Natural killer cell (primary cell): ENCODE data around the gene MTFR1L. TPM values are rescaled to one million over a fixed set of nuclear protein-coding genes. Genes with fewer than 3 reads are reported as not detected.
A peak's percentile ranks its signal among the peaks of the same experiment; 100 is the strongest.

Experiments used
- ATAC-seq, 3 donors: fragments of 150-1000 bp in 2 of 3; fragments of 200-7000 bp in 1 of 3; cut with Tn5 transposase; 1 replicate in 1 of 3; 2 replicates in 2 of 3; pipeline ENCODE4 v1.10.0; 2021; ENCODE audit warnings: mild to moderate bottlenecking in 2 of 3, moderate library complexity in 2 of 3
- DNase-seq, 2 donors: peaks; one replicate each; pipeline versions ENCODE4 v3.0.0 to v3.0.0-alpha.2; 2013 to 2021; ENCODE audit warnings: mixed read lengths in 1 of 2
- H3K27ac ChIP-seq: one replicate; pipeline ENCODE4 v1.5.1; 2013; ENCODE audit warnings: mild to moderate bottlenecking, low read length
- H3K27me3 ChIP-seq: one replicate; pipeline ENCODE4 v1.6.1; 2013; ENCODE audit warnings: low read length; ENCODE audit not compliant: control insufficient read depth, insufficient read depth
- H3K36me3 ChIP-seq: one replicate; pipeline ENCODE4 v1.6.1; 2013; ENCODE audit warnings: low read length; ENCODE audit not compliant: control insufficient read depth, insufficient read depth
- H3K4me1 ChIP-seq: one replicate; pipeline ENCODE4 v1.6.1; 2013; ENCODE audit warnings: low read length; ENCODE audit not compliant: control insufficient read depth, insufficient read depth
- H3K4me3 ChIP-seq: one replicate; pipeline ENCODE4 v1.5.1; 2013; ENCODE audit warnings: low read length
- H3K9me3 ChIP-seq: one replicate; pipeline ENCODE4 v1.6.1; 2013; ENCODE audit warnings: low read length; ENCODE audit not compliant: control insufficient read depth, insufficient read depth
- H3K27ac Mint-ChIP-seq, 2 donors: one replicate each; pipeline ENCODE4 v1.8.0; 2022; ENCODE audit warnings: mild to moderate bottlenecking in 2 of 2, mixed read lengths in 2 of 2, moderate library complexity in 1 of 2
- H3K27me3 Mint-ChIP-seq, 2 donors: one replicate each; pipeline ENCODE4 v1.8.0; 2022; ENCODE audit warnings: low read depth in 2 of 2, mixed read lengths in 2 of 2
- H3K36me3 Mint-ChIP-seq: one replicate; pipeline ENCODE4 v1.8.0; 2022; ENCODE audit warnings: mixed read lengths
- H3K4me1 Mint-ChIP-seq, 2 donors: one replicate each; pipeline ENCODE4 v1.8.0; 2022; ENCODE audit warnings: mixed read lengths in 2 of 2
- H3K4me3 Mint-ChIP-seq: one replicate; pipeline ENCODE4 v1.8.0; 2022; ENCODE audit warnings: mild to moderate bottlenecking, moderate library complexity, mixed read lengths
- H3K9me3 Mint-ChIP-seq, 2 donors: one replicate each; pipeline ENCODE4 v1.8.0; 2022; ENCODE audit warnings: mixed read lengths in 2 of 2
- WGBS: methylation state at CpG from one replicate; pipeline ENCODE4 v1.1.7; 2013; ENCODE audit warnings: missing lambda C conversion rate; ENCODE audit not compliant: insufficient coverage; 5-methylcytosine and 5-hydroxymethylcytosine counted together
- intact Hi-C: fragments of 100-400 bp; cut with micrococcal nuclease; formaldehyde crosslinking; loops from one replicate; pipeline ENCODE4 v1.14.2; 2022
- total RNA-seq, 4 donors: library from RNA; stranded (reverse); fragments of 120-200 nt in 1 of 4; gene quantifications; one replicate each; pipeline versions ENCODE4 v1.2.3 to v1.2.4, GENCODE V29; 2013 to 2022
- TF ChIP-seq, protein P1 (sequence below): fragments of 200-600 bp; IDR thresholded peaks from one replicate; pipeline ENCODE4 v1.8.0; 2022; ENCODE audit warnings: antibody characterized with exemption

The MTFR1L gene
- total RNA-seq, 3 donors from 2014 or later (not counting 1 experiment from before 2014, with no cell fraction given): 33.4 to 39.0 (median 39.0) TPM

DNA sequence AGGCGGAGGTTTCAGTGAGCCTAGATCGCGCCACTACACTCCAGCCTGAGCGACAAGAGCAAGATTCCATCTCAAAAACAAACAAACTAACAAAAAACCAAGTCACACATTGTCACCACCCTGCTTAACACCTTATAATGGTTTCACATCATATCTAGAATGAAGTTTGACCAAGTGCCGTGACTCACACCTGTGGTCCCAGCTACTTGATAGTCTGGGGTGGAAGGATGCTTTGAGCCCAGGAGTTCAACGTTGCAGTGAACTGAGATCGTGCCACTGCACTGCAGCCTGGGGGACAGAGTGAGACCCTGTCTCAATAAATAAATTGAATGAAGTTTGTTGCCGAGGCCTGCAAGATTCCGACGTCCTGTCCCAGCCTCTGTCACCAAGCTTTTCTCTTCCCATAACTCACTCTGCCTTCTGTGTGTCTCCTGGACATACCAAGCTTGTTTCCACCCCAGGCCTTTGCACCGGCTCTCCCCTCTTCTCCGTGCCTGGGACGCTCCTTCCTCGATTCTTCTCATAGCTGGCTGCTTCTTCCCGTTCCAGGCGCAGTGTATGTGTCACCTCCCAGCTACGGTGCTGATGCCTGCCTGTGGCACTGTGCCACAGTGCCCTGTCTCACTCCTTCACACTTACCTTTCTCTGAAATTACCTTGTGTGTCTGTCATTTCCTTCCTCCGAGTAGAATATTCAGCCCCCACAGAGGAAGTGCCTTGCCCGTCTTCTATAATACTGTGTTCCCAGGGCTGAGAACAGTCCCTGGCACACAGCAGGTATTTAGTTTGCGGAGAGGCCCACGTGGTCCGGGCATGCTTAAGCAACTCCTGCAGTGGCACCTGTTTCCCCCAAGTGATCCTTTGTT is 23.6 kb upstream of the MTFR1L start:
- peaks cover 35% of the 10 kb centered on the region for H3K4me1 ChIP-seq
- no peak overlapping the region for H3K27ac ChIP-seq
- H3K27ac Mint-ChIP-seq: peak overlapping the region; percentile 36 to 37
- no peaks in the 10 kb centered on the region for H3K36me3 Mint-ChIP-seq
- peak in 1 of 2 donors; percentile 80 for DNase-seq
- no peaks in the 10 kb centered on the region for H3K9me3 Mint-ChIP-seq
- H3K27me3 ChIP-seq: no peaks in the 10 kb centered on the region
- peaks cover 14 to 30% of the 10 kb centered on the region in 2 donors for H3K4me1 Mint-ChIP-seq
- H3K27me3 Mint-ChIP-seq: peaks cover 0 to 3% of the 10 kb centered on the region in 2 donors
- 66% methylated on average over 22 of the region's 22 CpGs for WGBS
- TF ChIP-seq, protein P1, sequence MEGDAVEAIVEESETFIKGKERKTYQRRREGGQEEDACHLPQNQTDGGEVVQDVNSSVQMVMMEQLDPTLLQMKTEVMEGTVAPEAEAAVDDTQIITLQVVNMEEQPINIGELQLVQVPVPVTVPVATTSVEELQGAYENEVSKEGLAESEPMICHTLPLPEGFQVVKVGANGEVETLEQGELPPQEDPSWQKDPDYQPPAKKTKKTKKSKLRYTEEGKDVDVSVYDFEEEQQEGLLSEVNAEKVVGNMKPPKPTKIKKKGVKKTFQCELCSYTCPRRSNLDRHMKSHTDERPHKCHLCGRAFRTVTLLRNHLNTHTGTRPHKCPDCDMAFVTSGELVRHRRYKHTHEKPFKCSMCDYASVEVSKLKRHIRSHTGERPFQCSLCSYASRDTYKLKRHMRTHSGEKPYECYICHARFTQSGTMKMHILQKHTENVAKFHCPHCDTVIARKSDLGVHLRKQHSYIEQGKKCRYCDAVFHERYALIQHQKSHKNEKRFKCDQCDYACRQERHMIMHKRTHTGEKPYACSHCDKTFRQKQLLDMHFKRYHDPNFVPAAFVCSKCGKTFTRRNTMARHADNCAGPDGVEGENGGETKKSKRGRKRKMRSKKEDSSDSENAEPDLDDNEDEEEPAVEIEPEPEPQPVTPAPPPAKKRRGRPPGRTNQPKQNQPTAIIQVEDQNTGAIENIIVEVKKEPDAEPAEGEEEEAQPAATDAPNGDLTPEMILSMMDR: no peak
- no peaks in the 10 kb centered on the region for H3K36me3 ChIP-seq
- ATAC-seq: no peak
- no peak overlapping the region for H3K4me3 ChIP-seq
- peak overlapping the region; percentile 52 for H3K4me3 Mint-ChIP-seq
- H3K9me3 ChIP-seq: no peaks in the 10 kb centered on the region
- intact Hi-C loops: loop anchor here (10.0 kb wide), 1 partner anchor 181 kb away; the partner anchor contains the start of gene MAN1C1

DNA sequence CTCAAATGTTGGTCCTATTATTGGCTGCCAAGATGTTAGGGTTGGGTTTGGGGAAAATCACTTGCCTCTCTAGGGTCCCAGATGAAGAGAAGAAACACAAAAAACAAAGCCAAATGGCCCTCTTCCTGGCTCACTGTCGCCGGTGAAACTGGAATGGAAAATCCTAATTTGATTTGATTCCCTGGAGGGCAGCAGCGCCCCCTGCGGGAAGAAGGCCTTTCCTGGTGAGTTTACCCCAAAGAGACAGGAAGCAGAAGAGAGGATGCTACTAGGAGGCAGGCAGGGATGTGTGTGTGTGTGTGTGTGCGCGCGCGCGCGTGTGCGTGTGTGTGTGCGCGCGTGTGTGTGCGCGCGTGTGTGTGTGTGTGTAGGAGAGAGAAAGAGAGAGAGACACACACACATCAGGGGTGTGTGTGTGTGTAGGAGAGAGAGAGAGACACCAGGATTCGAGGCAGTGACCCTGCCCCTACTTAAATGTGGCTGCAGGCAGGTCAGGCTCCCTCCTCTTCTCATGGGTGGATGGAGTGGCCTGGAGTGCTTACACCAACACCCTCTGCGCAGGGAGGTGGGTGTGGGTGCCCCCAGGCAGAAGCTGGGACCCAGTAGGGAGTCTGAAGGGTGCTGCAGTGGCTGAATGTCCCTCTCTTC is 22.8 kb upstream of the MTFR1L start:
- H3K4me3 ChIP-seq: no peak overlapping the region

DNA sequence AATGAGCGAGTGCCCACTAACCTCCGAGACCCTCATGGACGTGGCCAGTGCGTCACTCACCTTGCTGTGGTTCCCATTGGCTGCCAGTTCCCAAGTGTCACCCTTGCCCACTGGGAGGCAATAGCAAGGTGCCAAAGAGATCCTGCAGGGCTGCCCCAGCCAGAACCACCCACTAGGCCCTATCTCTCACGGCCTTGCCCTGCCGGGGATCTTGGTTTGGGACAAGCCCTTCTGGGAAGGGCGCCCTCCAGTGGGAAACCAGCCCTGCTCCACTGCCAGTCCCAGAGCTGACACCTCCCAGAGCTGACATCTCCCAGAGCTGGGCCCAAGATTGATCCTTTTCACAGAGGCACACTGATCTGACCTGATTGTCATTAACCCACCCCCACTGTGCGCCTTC is 21.8 kb upstream of the MTFR1L start:
- no peak overlapping the region for H3K4me3 ChIP-seq
- DNase-seq (peak in 1 of 2 donors; percentile 57), ATAC-seq (no peak)
- Mint-ChIP-seq H3K36me3 (no peaks in the 10 kb centered on the region), H3K4me1 (peaks cover 14 to 30% of the 10 kb centered on the region in 2 donors), H3K27me3 (peaks cover 0 to 3% of the 10 kb centered on the region in 2 donors), H3K27ac (no peak overlapping the region), H3K9me3 (no peaks in the 10 kb centered on the region), H3K4me3 (no peak overlapping the region)
- no peak overlapping the region for H3K27ac ChIP-seq
- intact Hi-C loops: loop anchor here (10.0 kb wide), 1 partner anchor 183 kb away; the partner anchor contains the start of gene MAN1C1
- H3K27me3 ChIP-seq: no peaks in the 10 kb centered on the region
- 91% methylated on average over 8 of the region's 8 CpGs for WGBS
- H3K36me3 ChIP-seq: no peaks in the 10 kb centered on the region
- TF ChIP-seq, protein P1: no peak
- H3K9me3 ChIP-seq: no peaks in the 10 kb centered on the region
- peaks cover 36% of the 10 kb centered on the region for H3K4me1 ChIP-seq

More for the DNA sequence above, 22.8 kb upstream of the MTFR1L start:
- Mint-ChIP-seq H3K27me3 (peaks cover 0 to 3% of the 10 kb centered on the region in 2 donors), H3K9me3 (no peaks in the 10 kb centered on the region), H3K4me1 (peaks cover 14 to 30% of the 10 kb centered on the region in 2 donors), H3K4me3 (peak overlapping the region; percentile 52), H3K27ac (peak overlapping the region; percentile 36 to 37), H3K36me3 (no peaks in the 10 kb centered on the region)
- Histone ChIP-seq H3K9me3 (no peaks in the 10 kb centered on the region), H3K4me1 (peaks cover 36% of the 10 kb centered on the region), H3K36me3 (no peaks in the 10 kb centered on the region), H3K27me3 (no peaks in the 10 kb centered on the region), H3K27ac (no peak overlapping the region)
- DNase-seq (peak; percentile 59 to 89), ATAC-seq (peak; percentile 54 to 60 (median 55))
- intact Hi-C loops: loop anchor here (10.0 kb wide), 1 partner anchor 182 kb away; the partner anchor contains the start of gene MAN1C1
- WGBS: 10% methylated on average over 13 of the region's 19 CpGs
- TF ChIP-seq, protein P1: peak; percentile 51
